H1 (cell line): ENCODE results near the gene ACACB. TPM values are rescaled to one million over a fixed set of nuclear protein-coding genes. Genes with fewer than 3 reads are reported as not detected.

Experiments used
- CTCF ChIA-PET: fragments of 300-600 bp; sonication (Branson Sonifier 250); formaldehyde crosslinking; loops from one replicate; lab custom pipeline; 2021; ENCODE audit not compliant: partially characterized antibody; lab: Charles Lee
- POLR2A ChIA-PET: fragments of 300-600 bp; sonication (Branson Sonifier 250); formaldehyde crosslinking; loops from one replicate; lab custom pipeline; 2021; ENCODE audit warnings: inconsistent platforms; ENCODE audit not compliant: partially characterized antibody; lab: Charles Lee
- DNase-seq, 2 experiments: peaks; one replicate each; pipeline versions ENCODE4 v3.0.0 to v3.0.0-alpha.2; 2010 to 2022; ENCODE audit warnings: low spot score in 2 of 2, low read depth in 1 of 2, mixed read lengths in 1 of 2
- FAIRE-seq: peaks from 2 replicates; lab custom pipeline; 2011; peaks lifted over from hg19 to GRCh38; lab: Jason Lieb, UNC
- H2AFZ ChIP-seq: 2 replicates; pipeline ENCODE4 v1.8.1; 2012; ENCODE audit warnings: low read length, inconsistent platforms
- H2AK5ac ChIP-seq: 2 replicates; pipeline ENCODE4 v1.6.1; 2013; ENCODE audit warnings: low read depth, low read length
- H2BK120ac ChIP-seq: replicated peaks from 2 replicates; pipeline ENCODE3; 2013; ENCODE audit warnings: low read depth, low read length, inconsistent platforms
- H2BK12ac ChIP-seq: 2 replicates; pipeline ENCODE4 v1.6.1; 2013; ENCODE audit warnings: low read depth, low read length
- H2BK15ac ChIP-seq: 2 replicates; pipeline ENCODE4 v1.6.1; 2013; ENCODE audit warnings: low read length
- H2BK20ac ChIP-seq: 2 replicates; pipeline ENCODE4 v1.6.1; 2013; ENCODE audit warnings: low read length
- H2BK5ac ChIP-seq: 2 replicates; pipeline ENCODE4 v1.6.1; 2013; ENCODE audit warnings: low read depth, low read length
- H3K14ac ChIP-seq: 2 replicates; pipeline ENCODE4 v1.6.1; 2013; ENCODE audit warnings: inconsistent platforms; ENCODE audit not compliant: insufficient read length
- H3K18ac ChIP-seq: 2 replicates; pipeline ENCODE4 v1.6.1; 2013; ENCODE audit warnings: low read length; ENCODE audit errors: extremely low read depth
- H3K23ac ChIP-seq: 2 replicates; pipeline ENCODE4 v1.6.1; 2013; ENCODE audit warnings: inconsistent platforms; ENCODE audit not compliant: insufficient read length
- H3K23me2 ChIP-seq: 2 replicates; pipeline ENCODE4 v1.6.1; 2013; ENCODE audit warnings: low read depth, low read length
- H3K27ac ChIP-seq: 2 replicates; pipeline ENCODE4 v1.6.1; 2011; ENCODE audit warnings: low read depth, low read length, inconsistent platforms
- H3K27me3 ChIP-seq, 4 experiments: replicated peaks in 1 of 4; 1 replicate in 1 of 4; 2 replicates in 3 of 4; pipeline versions ENCODE4 v1.6.1 to v1.8.1; 2011 to 2013; ENCODE audit warnings: low read length in 3 of 4, mild to moderate bottlenecking in 3 of 4, inconsistent platforms in 2 of 4, mixed read lengths in 2 of 4, moderate library complexity in 1 of 4; ENCODE audit not compliant: control insufficient read depth in 3 of 4, insufficient read depth in 3 of 4; ENCODE audit errors: extremely low read depth in 1 of 4
- H3K36me3 ChIP-seq, 4 experiments: 2 replicates each; pipeline versions ENCODE4 v1.6.1 to v1.8.1; 2011 to 2013; ENCODE audit warnings: mild to moderate bottlenecking in 4 of 4, low read length in 3 of 4, moderate library complexity in 2 of 4, control low read depth in 1 of 4, inconsistent platforms in 1 of 4; ENCODE audit not compliant: insufficient read depth in 4 of 4, control insufficient read depth in 2 of 4
- H3K4ac ChIP-seq: replicated peaks from 2 replicates; pipeline ENCODE3; 2013; ENCODE audit warnings: low read length, low read depth, mixed read lengths, inconsistent platforms; ENCODE audit not compliant: insufficient read length
- H3K4me1 ChIP-seq, 4 experiments: replicated peaks in 1 of 4; 1 replicate in 1 of 4; 2 replicates in 3 of 4; pipeline versions ENCODE4 v1.6.1 to v1.8.1; 2011 to 2013; ENCODE audit warnings: low read length in 3 of 4, inconsistent platforms in 2 of 4, mixed read lengths in 1 of 4; ENCODE audit not compliant: insufficient read depth in 4 of 4, control insufficient read depth in 3 of 4
- H3K4me2 ChIP-seq, 2 experiments: 2 replicates each; pipeline versions ENCODE4 v1.6.1 to v1.8.1; 2011 to 2013; ENCODE audit warnings: low read depth in 2 of 2, low read length in 2 of 2, control low read depth in 1 of 2, inconsistent platforms in 1 of 2, mild to moderate bottlenecking in 1 of 2; ENCODE audit not compliant: insufficient read depth in 1 of 2
- H3K4me3 ChIP-seq, 4 experiments: fragments of 200-600, 300-600 bp in 1 of 4; sonication (generic), shearing (Covaris generic), sonication (Bioruptor Twin) in 1 of 4; 2 replicates each; pipeline versions ENCODE4 v1.5.1 to v1.8.1; 2011 to 2016; ENCODE audit warnings: low read length in 4 of 4, low read depth in 3 of 4, control low read depth in 2 of 4, inconsistent platforms in 2 of 4, mild to moderate bottlenecking in 2 of 4, mixed read lengths in 1 of 4, moderate library complexity in 1 of 4; ENCODE audit not compliant: insufficient read depth in 2 of 4; ENCODE audit errors: extremely low read depth in 1 of 4
- H3K56ac ChIP-seq: replicated peaks from 2 replicates; pipeline ENCODE3; 2013; ENCODE audit warnings: low read depth, mild to moderate bottlenecking, mixed read lengths, low read length, inconsistent platforms; ENCODE audit not compliant: insufficient read length
- H3K79me1 ChIP-seq: 2 replicates; pipeline ENCODE4 v1.6.1; 2013; ENCODE audit warnings: low read depth, low read length, control low read depth
- H3K79me2 ChIP-seq, 2 experiments: 2 replicates each; pipeline versions ENCODE4 v1.6.1 to v1.8.1; 2012 to 2013; ENCODE audit warnings: low read length in 2 of 2, mild to moderate bottlenecking in 2 of 2, inconsistent platforms in 1 of 2; ENCODE audit not compliant: insufficient read depth in 2 of 2, control insufficient read depth in 1 of 2
- H3K9ac ChIP-seq, 4 experiments: replicated peaks in 1 of 4; 1 replicate in 1 of 4; 2 replicates in 3 of 4; pipeline versions ENCODE4 v1.6.1 to v1.8.1; 2011 to 2013; ENCODE audit warnings: low read depth in 3 of 4, low read length in 3 of 4, control low read depth in 2 of 4, mild to moderate bottlenecking in 2 of 4, moderate library complexity in 2 of 4, inconsistent platforms in 1 of 4; ENCODE audit errors: extremely low read depth in 1 of 4
- H3K9me3 ChIP-seq, 2 experiments: 2 replicates each; pipeline versions ENCODE4 v1.6.1 to v1.8.1; 2012 to 2013; ENCODE audit warnings: mild to moderate bottlenecking in 2 of 2, moderate library complexity in 2 of 2, control low read depth in 1 of 2, inconsistent platforms in 1 of 2, low read depth in 1 of 2, low read length in 1 of 2, mixed read lengths in 1 of 2; ENCODE audit not compliant: insufficient read depth in 2 of 2
- H4K20me1 ChIP-seq, 2 experiments: replicated peaks in 1 of 2; 2 replicates each; pipeline versions ENCODE3 to v1.8.1; 2011 to 2013; ENCODE audit warnings: inconsistent platforms in 2 of 2, low read length in 2 of 2, mild to moderate bottlenecking in 1 of 2; ENCODE audit not compliant: insufficient read depth in 2 of 2, control insufficient read depth in 1 of 2
- H4K5ac ChIP-seq: 2 replicates; pipeline ENCODE4 v1.6.1; 2013; ENCODE audit warnings: low read length, low read depth, mixed read lengths, inconsistent platforms; ENCODE audit not compliant: insufficient read length
- H4K8ac ChIP-seq: 2 replicates; pipeline ENCODE4 v1.8.0; 2013; ENCODE audit warnings: mild to moderate bottlenecking, moderate library complexity, low read length, inconsistent platforms; ENCODE audit not compliant: insufficient read depth; ENCODE audit errors: extremely low read depth
- H4K91ac ChIP-seq: replicated peaks from 2 replicates; pipeline ENCODE3; 2013; ENCODE audit warnings: low read length, mixed read lengths, inconsistent platforms; ENCODE audit not compliant: insufficient read length
- BRCA1 ChIP-seq: IDR thresholded peaks from 2 replicates; pipeline ENCODE4 v1.6.1; 2012; ENCODE audit warnings: low read depth, low read length, improper control_type of control experiment
- CHD2 ChIP-seq: IDR thresholded peaks from 2 replicates; pipeline ENCODE4 v1.6.1; 2012; ENCODE audit warnings: low read length, improper control_type of control experiment
- NANOG ChIP-seq: IDR thresholded peaks from 2 replicates; pipeline ENCODE4 v1.6.1; 2011; ENCODE audit warnings: low read length, low read depth, mild to moderate bottlenecking, inconsistent platforms; ENCODE audit not compliant: insufficient read depth, poor library complexity, severe bottlenecking
- SIRT6 ChIP-seq: IDR thresholded peaks from one replicate; pipeline ENCODE4 v1.7.1; 2012; ENCODE audit warnings: low read length, inconsistent platforms
- TAF1 ChIP-seq: IDR thresholded peaks from 2 replicates; pipeline ENCODE4 v1.6.1; 2011; ENCODE audit warnings: mild to moderate bottlenecking, low read depth, low read length
- TCF12 ChIP-seq: IDR thresholded peaks from 2 replicates; pipeline ENCODE4 v1.6.1; 2011; ENCODE audit warnings: low read depth, mild to moderate bottlenecking, low read length
- WGBS, 2 experiments: shearing (Covaris generic) in 1 of 2; methylation state at CpG; one replicate each; pipeline versions ENCODE4 v1.1.6 to v1.1.7; 2013 to 2015; ENCODE audit warnings: low lambda C conversion rate in 2 of 2, mixed read lengths in 2 of 2, inconsistent platforms in 1 of 2, low coverage in 1 of 2, missing lambda C conversion rate in 1 of 2; ENCODE audit not compliant: insufficient replicate concordance in 2 of 2, insufficient coverage in 1 of 2, insufficient read length in 1 of 2; ENCODE audit errors: extremely low coverage in 1 of 2, missing lambda C conversion rate in 1 of 2; 5-methylcytosine and 5-hydroxymethylcytosine counted together
- polyA plus RNA-seq, 7 experiments: library from polyadenylated mRNA; depleted of rRNA in 3 of 7; stranded (reverse) in 5 of 7; unstranded in 2 of 7; fragments of >200 nt in 5 of 7; fragments of 200-250 nt in 2 of 7; gene quantifications; 1 replicate in 5 of 7; 2 replicates in 1 of 7; 4 replicates in 1 of 7; pipeline versions ENCODE4 v1.2.1 to v1.2.3, GENCODE V29; 2011 to 2013; ENCODE audit warnings: missing spikeins in 2 of 7, mixed read lengths in 2 of 7
- total RNA-seq: library from RNA; stranded (reverse); fragmentation: NEBNext Ultra II Directional; extraction: Animal tissue kit (Norgen Biotek cat#: 25700); gene quantifications from 2 replicates; pipeline ENCODE4 v1.2.1, GENCODE V29; 2021

ACACB gene
- total and polyA plus RNA-seq, 2 of the 8 experiments (the other 6 are each of a cell fraction or from before 2014, with no cell fraction given), result 5.8 to 15.3 TPM

- Histone ChIP-seq H3K79me1 (no peaks in the 10 kb centered on the region; the same call in 1 of the 2 replicates), H2AFZ (no peak overlapping the region), H2BK12ac (no peak overlapping the region), H3K56ac (no peak overlapping the region), H4K91ac (no peak overlapping the region), H3K4me3 (no peak overlapping the region), H3K4me2 (no peak overlapping the region), H3K4ac (no peak overlapping the region), H2BK20ac (no peak overlapping the region), H3K36me3 (no peaks in the 10 kb centered on the region; a peak in 2 of 8 replicates), H3K14ac (no peak overlapping the region), H4K20me1 (peaks cover 0 to 2% of the 10 kb centered on the region in 2 experiments), H2AK5ac (no peak overlapping the region), H3K79me2 (no peaks in the 10 kb centered on the region), H3K23ac (no peak overlapping the region), H3K27ac (no peak overlapping the region), H2BK5ac (no peak overlapping the region), H3K4me1 (no peaks in the 10 kb centered on the region), H3K9ac (no peak overlapping the region), H4K8ac (no peak overlapping the region), H3K23me2 (no peaks in the 10 kb centered on the region), H3K18ac (no peak overlapping the region), H2BK120ac (no peak overlapping the region), H3K27me3 (no peaks in the 10 kb centered on the region), H3K9me3 (no peaks in the 10 kb centered on the region), H2BK15ac (no peak overlapping the region), H4K5ac (no peak overlapping the region)
- no peak for FAIRE-seq
- TF ChIP-seq TAF1 (no peak), CHD2 (no peak), NANOG (no peak), SIRT6 (no peak), BRCA1 (no peak), TCF12 (no peak)
- no peak for DNase-seq
- ChIA-PET CTCF (interaction anchor here (0.6 to 1.6 kb wide), 2 partner anchors 31 to 61 kb away, joined by 3 read pairs; no protein-coding TSS in a partner anchor), POLR2A (no interaction called here)
- WGBS, 2 experiments, result 91% methylated on average over 14 of the region's 14 CpGs; no CpG with 5 or more reads in 1 of the 2 experiments
These were observed 84.6 kb downstream of the ACACB start for GRCh38 chr12:109200825-109201495.
